Sigmoid colon (tissue), 4 donors: ENCODE results near the gene FBXO5.

ENCODE experiments used
- EP300 ChIP-seq, 4 donors: sonication (generic); formaldehyde crosslinking; IDR thresholded peaks; one replicate each; pipeline ENCODE4 v1.6.1; 2017; ENCODE audit warnings: antibody characterized with exemption in 4 of 4
- POLR2A ChIP-seq, 2 donors: fragments of 450-650 bp; IDR thresholded peaks; one replicate each; pipeline ENCODE4 v1.6.1; 2016; ENCODE audit warnings: antibody characterized with exemption in 2 of 2, mild to moderate bottlenecking in 2 of 2, moderate library complexity in 2 of 2
- POLR2AphosphoS5 ChIP-seq, 4 donors: sonication (generic); formaldehyde crosslinking; IDR thresholded peaks; one replicate each; pipeline ENCODE4 v1.6.1; 2017; ENCODE audit warnings: antibody characterized with exemption in 4 of 4
- TF ChIP-seq, protein P1 (sequence below), 4 experiments: fragments of 450-650 bp in 3 of 4; fragments of 200-600 bp in 1 of 4; IDR thresholded peaks; one replicate each; pipeline ENCODE4 v1.5.1; 2016 to 2019; ENCODE audit warnings: antibody characterized with exemption in 4 of 4, mild to moderate bottlenecking in 3 of 4, moderate library complexity in 2 of 4

DNA sequence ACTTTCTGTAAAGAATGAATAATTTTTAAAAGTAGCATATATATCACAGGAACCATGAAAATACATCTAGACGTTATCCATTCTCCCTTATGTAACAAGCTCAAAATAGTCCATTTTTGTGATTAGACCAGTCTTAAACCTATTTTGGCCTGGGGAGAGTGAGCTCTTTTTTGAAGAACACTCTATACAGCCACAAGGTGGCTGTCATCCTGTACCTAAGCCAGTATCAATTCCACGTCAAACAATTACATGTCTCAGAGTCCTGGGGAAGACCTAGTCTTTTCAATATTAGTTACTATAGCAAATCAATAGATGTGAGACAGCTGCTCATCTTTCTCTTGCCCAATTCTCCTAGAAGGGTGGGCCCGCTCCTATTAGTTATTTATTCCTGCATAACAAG is 28.4 kb downstream of the FBXO5 start:
- TF ChIP-seq, protein P1, sequence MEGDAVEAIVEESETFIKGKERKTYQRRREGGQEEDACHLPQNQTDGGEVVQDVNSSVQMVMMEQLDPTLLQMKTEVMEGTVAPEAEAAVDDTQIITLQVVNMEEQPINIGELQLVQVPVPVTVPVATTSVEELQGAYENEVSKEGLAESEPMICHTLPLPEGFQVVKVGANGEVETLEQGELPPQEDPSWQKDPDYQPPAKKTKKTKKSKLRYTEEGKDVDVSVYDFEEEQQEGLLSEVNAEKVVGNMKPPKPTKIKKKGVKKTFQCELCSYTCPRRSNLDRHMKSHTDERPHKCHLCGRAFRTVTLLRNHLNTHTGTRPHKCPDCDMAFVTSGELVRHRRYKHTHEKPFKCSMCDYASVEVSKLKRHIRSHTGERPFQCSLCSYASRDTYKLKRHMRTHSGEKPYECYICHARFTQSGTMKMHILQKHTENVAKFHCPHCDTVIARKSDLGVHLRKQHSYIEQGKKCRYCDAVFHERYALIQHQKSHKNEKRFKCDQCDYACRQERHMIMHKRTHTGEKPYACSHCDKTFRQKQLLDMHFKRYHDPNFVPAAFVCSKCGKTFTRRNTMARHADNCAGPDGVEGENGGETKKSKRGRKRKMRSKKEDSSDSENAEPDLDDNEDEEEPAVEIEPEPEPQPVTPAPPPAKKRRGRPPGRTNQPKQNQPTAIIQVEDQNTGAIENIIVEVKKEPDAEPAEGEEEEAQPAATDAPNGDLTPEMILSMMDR (IDR thresholded peaks at IDR 0.05): no peak
- TF ChIP-seq POLR2A (IDR thresholded peaks at IDR 0.05): no peak
- TF ChIP-seq EP300 (IDR thresholded peaks at IDR 0.05): no peak
- TF ChIP-seq POLR2AphosphoS5 (IDR thresholded peaks at IDR 0.05): no peak
